ENCODE measurements around the gene EIF3A. TPM values are rescaled to one million over a fixed set of nuclear protein-coding genes. Genes with fewer than 3 reads are reported as not detected.

Gene EIF3A
- polyA plus RNA-seq, 3 donors = 59.4 to 112 (median 98.6) TPM

- H3K27ac ChIP-seq (ENCODE audit: low read depth, low read length) = no peak overlapping the region
- WGBS, 3 donors = 71 to 85% (median 84%) methylated on average over 1 of the region's 1 CpG
Observed at GRCh38 chr10:118990326-118990725, 90.3 kb downstream of the EIF3A start.

- no peak overlapping the region for H3K27ac ChIP-seq (ENCODE audit: low read depth, low read length)
- WGBS, 3 donors = 75 to 79% (median 77%) methylated on average over 7 of the region's 7 CpGs
Observed at GRCh38 chr10:118986815-118987790, 93.5 kb downstream of the EIF3A start.

- H3K27ac ChIP-seq (ENCODE audit: low read depth, low read length) = no peak overlapping the region
- WGBS, 3 donors = 92 to 95% (median 92%) methylated on average over 2 of the region's 2 CpGs
Observed at GRCh38 chr10:118985576-118985975, 95.0 kb downstream of the EIF3A start.

Other genes starting within 250 kb of the EIF3A start
- gene NANOS1, start 51.1 kb downstream of the EIF3A start, polyA plus RNA-seq = 1 to 10 TPM; 1.6 to 6.8 (median 3.5) TPM
- 10 to 100 TPM; 11.7 to 38.8 (median 29.8) TPM for gene DENND10, start 23.3 kb upstream of the EIF3A start, polyA plus RNA-seq
- 10 to 100 TPM; 20.7 to 32.7 (median 24.5) TPM for gene SFXN4, start 84.9 kb upstream of the EIF3A start, polyA plus RNA-seq
- 100 to 1,000 TPM in 2 of 3 donors, 10 to 100 TPM in 1; 63.1 to 188 (median 183) TPM for gene PRDX3, start 98.0 kb upstream of the EIF3A start, polyA plus RNA-seq
- gene GRK5, start 126.8 kb upstream of the EIF3A start, polyA plus RNA-seq = 10 to 100 TPM in 2 of 3 donors, 1 to 10 TPM in 1; 3.2 to 38.5 (median 20.8) TPM

Measured in adipose tissue (tissue), 3 donors.